Immature natural killer cell (primary cell): ENCODE data around the gene PPP1R12C. TPM values are rescaled to one million over a fixed set of nuclear protein-coding genes. Genes with fewer than 3 reads are reported as not detected.
"Not testable (repeated sequence)": the region's sequence is repeated elsewhere in the genome, so short reads cannot be mapped to it uniquely, and the experiment has no call there.

ENCODE experiments used
- DNase-seq, 3 donors: peaks; one replicate each; pipeline ENCODE4 v3.0.0; 2022; ENCODE audit warnings: mixed read lengths in 1 of 3
- H3K27ac Mint-ChIP-seq, 6 donors: one replicate each; pipeline ENCODE4 v1.8.0; 2020; ENCODE audit warnings: mixed read lengths in 6 of 6, mild to moderate bottlenecking in 5 of 6, inconsistent platforms in 4 of 6, moderate library complexity in 3 of 6
- H3K27me3 Mint-ChIP-seq, 3 donors: one replicate each; pipeline ENCODE4 v1.8.0; 2020 to 2021; ENCODE audit warnings: low read depth in 3 of 3, mild to moderate bottlenecking in 3 of 3, mixed read lengths in 3 of 3, moderate library complexity in 3 of 3, inconsistent platforms in 1 of 3
- H3K36me3 Mint-ChIP-seq, 3 donors: one replicate each; pipeline ENCODE4 v1.8.0; 2020; ENCODE audit warnings: mixed read lengths in 3 of 3, inconsistent platforms in 2 of 3, mild to moderate bottlenecking in 2 of 3
- H3K4me1 Mint-ChIP-seq, 2 donors: one replicate each; pipeline ENCODE4 v1.8.0; 2020; ENCODE audit warnings: inconsistent platforms in 2 of 2, mild to moderate bottlenecking in 2 of 2, mixed read lengths in 2 of 2, moderate library complexity in 1 of 2
- H3K4me3 Mint-ChIP-seq, 5 donors: one replicate each; pipeline ENCODE4 v1.8.0; 2020; ENCODE audit warnings: mild to moderate bottlenecking in 5 of 5, mixed read lengths in 5 of 5, inconsistent platforms in 3 of 5, moderate library complexity in 3 of 5
- H3K9me3 Mint-ChIP-seq, 6 donors: one replicate each; pipeline ENCODE4 v1.8.0; 2020; ENCODE audit warnings: mild to moderate bottlenecking in 6 of 6, mixed read lengths in 6 of 6, inconsistent platforms in 4 of 6, moderate library complexity in 3 of 6
- polyA plus RNA-seq, 3 donors: library from polyadenylated mRNA; unstranded; fragments of 300-500 nt; fragmentation: Illumina TruSeq; gene quantifications; one replicate each; pipeline ENCODE4 v1.2.3, GENCODE V29; 2021

The PPP1R12C gene
- polyA plus RNA-seq, 3 donors from 2014 or later, result 0.63 to 8.5 (median 3.5) TPM

GRCh38 chr19:55155784-55156183 is 38.3 kb upstream of the PPP1R12C start:
- not testable (repeated sequence) for H3K27ac Mint-ChIP-seq, H3K9me3 Mint-ChIP-seq, DNase-seq, H3K36me3 Mint-ChIP-seq, H3K4me3 Mint-ChIP-seq
- Mint-ChIP-seq H3K4me1 (peaks cover 28 to 29% of the 10 kb centered on the region in 2 donors), H3K27me3 (peaks cover 6 to 14% (median 7%) of the 10 kb centered on the region in 3 donors)

GRCh38 chr19:55153652-55154264 is 36.3 kb upstream of the PPP1R12C start:
- Mint-ChIP-seq H3K9me3 (peaks cover 0 to 7% (median 0%) of the 10 kb centered on the region in 6 donors), H3K27me3 (peaks cover 5 to 19% (median 7%) of the 10 kb centered on the region in 3 donors), H3K36me3 (no peaks in the 10 kb centered on the region), H3K4me3 (no peak overlapping the region), H3K27ac (no peak overlapping the region), H3K4me1 (peaks cover 25 to 28% of the 10 kb centered on the region in 2 donors)
- DNase-seq, result no peak

GRCh38 chr19:55152017-55152416 is 34.6 kb upstream of the PPP1R12C start:
- peak overlapping the region in 1 of 5 donors; percentile 8 for H3K4me3 Mint-ChIP-seq

GRCh38 chr19:55149078-55150003 is 31.9 kb upstream of the PPP1R12C start, which contains the start of gene TNNT1:
Gene TNNT1 (minus strand): TSS chr19:55149206. CDS start chr19:55147157, 2,049 bp downstream.
- peaks cover 0 to 7% (median 0%) of the 10 kb centered on the region in 6 donors for H3K9me3 Mint-ChIP-seq
- H3K4me1 Mint-ChIP-seq, result peaks cover 17 to 18% of the 10 kb centered on the region in 2 donors
- peaks cover 8 to 31% (median 21%) of the 10 kb centered on the region in 3 donors for H3K27me3 Mint-ChIP-seq
- H3K36me3 Mint-ChIP-seq, result peaks cover 0 to 4% (median 0%) of the 10 kb centered on the region in 3 donors
- no peak within 1 kb of the TSS for H3K4me3 Mint-ChIP-seq
- no peak within 1 kb of the TSS for H3K27ac Mint-ChIP-seq
- no peak for DNase-seq

More at GRCh38 chr19:55152017-55152416, 34.6 kb upstream of the PPP1R12C start:
- DNase-seq, result no peak
- Mint-ChIP-seq H3K4me1 (peaks cover 24 to 28% of the 10 kb centered on the region in 2 donors), H3K27me3 (peaks cover 7 to 21% (median 14%) of the 10 kb centered on the region in 3 donors), H3K9me3 (peaks cover 0 to 7% (median 0%) of the 10 kb centered on the region in 6 donors), H3K27ac (peak overlapping the region in 5 of 6 donors; percentile 26 to 83 (median 77)), H3K36me3 (no peaks in the 10 kb centered on the region)

- no peak overlapping the region for H3K27ac Mint-ChIP-seq
- peaks cover 0 to 7% (median 0%) of the 10 kb centered on the region in 6 donors for H3K9me3 Mint-ChIP-seq
- H3K4me3 Mint-ChIP-seq, result no peak overlapping the region
- peaks cover 0 to 4% (median 0%) of the 10 kb centered on the region in 3 donors for H3K36me3 Mint-ChIP-seq
- peaks cover 13 to 34% (median 25%) of the 10 kb centered on the region in 3 donors for H3K27me3 Mint-ChIP-seq
- H3K4me1 Mint-ChIP-seq, result peaks cover 7 to 11% of the 10 kb centered on the region in 2 donors
- DNase-seq, result no peak
These were observed 30.3 kb upstream of the PPP1R12C start for GRCh38 chr19:55147545-55148251.

GRCh38 chr19:55146705-55147273 is 29.4 kb upstream of the PPP1R12C start:
- H3K4me3 Mint-ChIP-seq, result no peak overlapping the region
- H3K4me1 Mint-ChIP-seq, result peaks cover 1 to 5% of the 10 kb centered on the region in 2 donors
- peaks cover 0 to 4% (median 0%) of the 10 kb centered on the region in 3 donors for H3K36me3 Mint-ChIP-seq
- no peak for DNase-seq
- H3K27me3 Mint-ChIP-seq, result peaks cover 13 to 36% (median 30%) of the 10 kb centered on the region in 3 donors
- no peak overlapping the region for H3K27ac Mint-ChIP-seq
- H3K9me3 Mint-ChIP-seq, result peaks cover 0 to 2% (median 0%) of the 10 kb centered on the region in 6 donors

GRCh38 chr19:55146078-55146704 is 28.8 kb upstream of the PPP1R12C start:
- no peak overlapping the region for H3K27ac Mint-ChIP-seq
- H3K4me3 Mint-ChIP-seq, result no peak overlapping the region
- H3K27me3 Mint-ChIP-seq, result peaks cover 14 to 36% (median 36%) of the 10 kb centered on the region in 3 donors
- H3K4me1 Mint-ChIP-seq, result peaks cover 0 to under 1% of the 10 kb centered on the region in 2 donors
- no peak for DNase-seq
- no peaks in the 10 kb centered on the region for H3K9me3 Mint-ChIP-seq
- peaks cover 0 to 4% (median 0%) of the 10 kb centered on the region in 3 donors for H3K36me3 Mint-ChIP-seq

- Mint-ChIP-seq H3K27ac (no peak overlapping the region), H3K27me3 (peaks cover 19 to 37% (median 36%) of the 10 kb centered on the region in 3 donors), H3K4me1 (peaks cover 0 to 2% of the 10 kb centered on the region in 2 donors), H3K4me3 (no peak overlapping the region), H3K36me3 (peaks cover 0 to 4% (median 0%) of the 10 kb centered on the region in 3 donors), H3K9me3 (no peaks in the 10 kb centered on the region)
- no peak for DNase-seq
These were observed 27.8 kb upstream of the PPP1R12C start for GRCh38 chr19:55145232-55145631.

- Mint-ChIP-seq H3K4me3 (no peak overlapping the region), H3K27me3 (peaks cover 20 to 31% (median 30%) of the 10 kb centered on the region in 3 donors), H3K27ac (no peak overlapping the region), H3K36me3 (peaks cover 0 to 4% (median 0%) of the 10 kb centered on the region in 3 donors), H3K9me3 (peaks cover 0 to 1% (median 0%) of the 10 kb centered on the region in 6 donors), H3K4me1 (peaks cover 0 to 2% of the 10 kb centered on the region in 2 donors)
- DNase-seq, result no peak
These were observed 24.3 kb upstream of the PPP1R12C start for GRCh38 chr19:55141696-55142095.

- H3K4me3 Mint-ChIP-seq, result no peak overlapping the region
- no peaks in the 10 kb centered on the region for H3K36me3 Mint-ChIP-seq
- no peak for DNase-seq
- H3K27ac Mint-ChIP-seq, result no peak overlapping the region
- peaks cover 0 to 2% of the 10 kb centered on the region in 2 donors for H3K4me1 Mint-ChIP-seq
- H3K27me3 Mint-ChIP-seq, result peaks cover 13 to 24% (median 22%) of the 10 kb centered on the region in 3 donors
- H3K9me3 Mint-ChIP-seq, result peaks cover 0 to 1% (median 0%) of the 10 kb centered on the region in 6 donors
These were observed 20.5 kb upstream of the PPP1R12C start for GRCh38 chr19:55137915-55138314.

- Mint-ChIP-seq H3K27me3 (peaks cover 15 to 21% (median 17%) of the 10 kb centered on the region in 3 donors), H3K36me3 (no peaks in the 10 kb centered on the region), H3K9me3 (peaks cover 0 to 1% (median 0%) of the 10 kb centered on the region in 6 donors), H3K27ac (no peak overlapping the region), H3K4me3 (no peak overlapping the region), H3K4me1 (peaks cover 0 to 2% of the 10 kb centered on the region in 2 donors)
- no peak for DNase-seq
These were observed 19.1 kb upstream of the PPP1R12C start for GRCh38 chr19:55136399-55137102.

GRCh38 chr19:55134736-55135135 is 17.3 kb upstream of the PPP1R12C start:
- no peak overlapping the region for H3K4me3 Mint-ChIP-seq
- H3K4me1 Mint-ChIP-seq, result no peaks in the 10 kb centered on the region
- peaks cover 9 to 23% (median 13%) of the 10 kb centered on the region in 3 donors for H3K27me3 Mint-ChIP-seq
- DNase-seq, result no peak
- peaks cover 0 to 1% (median 0%) of the 10 kb centered on the region in 6 donors for H3K9me3 Mint-ChIP-seq
- H3K27ac Mint-ChIP-seq, result no peak overlapping the region
- H3K36me3 Mint-ChIP-seq, result no peaks in the 10 kb centered on the region
